Spleen (tissue), 11 donors: ENCODE results near the gene CER1. TPM values are rescaled to one million over a fixed set of nuclear protein-coding genes. Genes with fewer than 3 reads are reported as not detected.

Experiments used
- DNase-seq: peaks from one replicate; pipeline ENCODE4 v3.0.0-alpha.2; 2020
- H3K27ac ChIP-seq, 8 donors: fragments of 200-600 bp; sonication (generic) in 7 of 8; 1 replicate in 4 of 8; 2 replicates in 4 of 8; pipeline versions ENCODE4 v1.5.0 to v1.8.0; 2016 to 2021; ENCODE audit warnings: inconsistent platforms in 4 of 8, mild to moderate bottlenecking in 4 of 8, moderate library complexity in 1 of 8
- H3K27me3 ChIP-seq, 7 donors: fragments of 200-600 bp; sonication (generic) in 6 of 7; replicated peaks in 1 of 7; 1 replicate in 4 of 7; 2 replicates in 3 of 7; pipeline versions ENCODE4 v1.5.0 to v1.8.0; 2016 to 2021; ENCODE audit warnings: inconsistent platforms in 3 of 7, mild to moderate bottlenecking in 1 of 7
- H3K36me3 ChIP-seq, 6 donors: fragments of 200-600 bp; sonication (generic) in 5 of 6; 1 replicate in 4 of 6; 2 replicates in 2 of 6; pipeline versions ENCODE4 v1.5.0 to v1.8.0; 2016 to 2021; ENCODE audit warnings: inconsistent platforms in 2 of 6
- H3K4me1 ChIP-seq, 6 donors: fragments of 200-600 bp; sonication (generic) in 5 of 6; 1 replicate in 3 of 6; 2 replicates in 3 of 6; pipeline versions ENCODE4 v1.5.0 to v1.8.0; 2016 to 2021; ENCODE audit warnings: inconsistent platforms in 3 of 6
- H3K4me3 ChIP-seq, 8 donors: fragments of 200-600 bp; sonication (generic) in 7 of 8; 1 replicate in 4 of 8; 2 replicates in 4 of 8; pipeline versions ENCODE4 v1.5.0 to v1.8.0; 2016 to 2021; ENCODE audit warnings: inconsistent platforms in 4 of 8, mild to moderate bottlenecking in 4 of 8, moderate library complexity in 2 of 8
- H3K9me3 ChIP-seq, 8 donors: fragments of 200-600 bp; sonication (generic) in 7 of 8; 1 replicate in 4 of 8; 2 replicates in 4 of 8; pipeline versions ENCODE4 v1.5.0 to v1.8.0; 2016 to 2021; ENCODE audit warnings: inconsistent platforms in 4 of 8
- CTCF ChIP-seq, 11 experiments: fragments of 200-600 bp in 7 of 11; fragments of 450-650 bp in 4 of 11; sonication (generic) in 4 of 11; IDR thresholded peaks in 8 of 11; conservative IDR thresholded peaks in 3 of 11; 1 replicate in 7 of 11; 2 replicates in 4 of 11; pipeline versions ENCODE4 v1.4.0 to v1.8.0; 2016 to 2021; ENCODE audit warnings: antibody characterized with exemption in 11 of 11, inconsistent platforms in 4 of 11, mild to moderate bottlenecking in 1 of 11
- POLR2A ChIP-seq, 3 donors: fragments of 450-650 bp; IDR thresholded peaks; one replicate each; pipeline ENCODE4 v1.5.1; 2017; ENCODE audit warnings: antibody characterized with exemption in 3 of 3, mild to moderate bottlenecking in 1 of 3
- POLR2AphosphoS5 ChIP-seq, 3 donors: sonication (generic); formaldehyde crosslinking; IDR thresholded peaks; one replicate each; pipeline ENCODE4 v1.5.1; 2017; ENCODE audit warnings: antibody characterized with exemption in 3 of 3
- WGBS, 5 donors: extraction: QIAGEN DNeasy Blood & Tissue Kit in 3 of 5; methylation state at CpG; one replicate each; pipeline versions ENCODE4 v1.1.5 to v1.1.7; 2013 to 2018; 5-methylcytosine and 5-hydroxymethylcytosine counted together
- intact Hi-C: fragments of 100-400 bp; cut with DNase I; formaldehyde crosslinking; loops from one replicate; pipeline ENCODE4 v1.15.0; 2023; ENCODE audit warnings: low total_unique reads
- polyA plus RNA-seq, 3 donors: library from polyadenylated mRNA; stranded (reverse); fragments of 200-250 nt; gene quantifications; one replicate each; pipeline ENCODE4 v1.2.1, GENCODE V29; 2013
- total RNA-seq, 7 donors: library from RNA; depleted of rRNA in 3 of 7; stranded (reverse); fragments of >200 nt in 3 of 7; fragmentation: NEBNext Ultra II Directional in 4 of 7; extraction: Animal tissue kit (Norgen Biotek cat#: 25700) in 4 of 7; gene quantifications; one replicate each; pipeline versions ENCODE4 v1.1.0 to v1.2.1, GENCODE V29; 2016 to 2021
- donor health status: healthy with polysubstance abuse.
- donor health status: DM: no; HTN: no; CAD: no; lungs with moderate emphysema.
- donor health status: DM: no; HTN: no; CAD: no.
- donor health status: Bipolar disorder and iron deficiency.
- donor health status: healthy.
- donor health status: DM: no; HTN: no; CAD: no.
- donor health status: DM: yes; HTN: yes; CAD: no.

CER1 gene
- total and polyA plus RNA-seq, 10 donors: not detected

DNA sequence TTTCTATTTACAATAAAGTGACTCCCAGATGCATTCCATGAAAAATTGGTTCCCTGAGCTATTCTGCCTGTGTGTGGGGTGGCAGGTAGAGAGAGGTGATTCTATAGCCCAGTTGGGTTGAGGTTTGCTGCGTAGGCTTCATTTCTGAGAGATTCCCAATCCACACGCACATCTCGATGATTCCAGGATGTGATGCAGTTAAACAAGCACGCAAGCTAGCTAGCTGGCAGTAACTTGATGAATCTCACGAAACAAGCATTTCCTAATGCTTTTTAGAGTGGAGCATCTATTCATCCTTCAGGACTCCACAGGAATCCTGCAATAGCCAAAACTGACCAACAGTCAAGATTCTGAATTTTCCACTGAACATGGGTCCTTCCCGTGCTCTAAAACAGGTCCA, 43.8 kb upstream of the CER1 start:
- 86 to 92% (median 90%) methylated on average over 6 of the region's 6 CpGs for WGBS, 5 donors
- H3K36me3 ChIP-seq: no peaks in the 10 kb centered on the region
- TF ChIP-seq POLR2A (IDR thresholded peaks at IDR 0.05) (no peak), POLR2AphosphoS5 (IDR thresholded peaks at IDR 0.05) (no peak), CTCF (IDR thresholded peaks at IDR 0.05 in 8 of 11, conservative IDR thresholded peaks at IDR 0.05 in 3 of 11) (no peak)
- DNase-seq: no peak
- H3K4me1 ChIP-seq: peaks cover 0 to 4% (median 0%) of the 10 kb centered on the region in 6 donors
- intact Hi-C loops: no loop called here
- no peak overlapping the region for H3K27ac ChIP-seq
- H3K27me3 ChIP-seq: peaks cover 0 to 4% (median 0%) of the 10 kb centered on the region in 7 donors
- no peak overlapping the region for H3K4me3 ChIP-seq
- no peaks in the 10 kb centered on the region for H3K9me3 ChIP-seq

- intact Hi-C loops: no loop called here
- WGBS, 5 donors: 74 to 92% (median 85%) methylated on average over 2 of the region's 2 CpGs
These were observed 39.1 kb upstream of the CER1 start for GRCh38 chr9:14761584-14761983.

DNA sequence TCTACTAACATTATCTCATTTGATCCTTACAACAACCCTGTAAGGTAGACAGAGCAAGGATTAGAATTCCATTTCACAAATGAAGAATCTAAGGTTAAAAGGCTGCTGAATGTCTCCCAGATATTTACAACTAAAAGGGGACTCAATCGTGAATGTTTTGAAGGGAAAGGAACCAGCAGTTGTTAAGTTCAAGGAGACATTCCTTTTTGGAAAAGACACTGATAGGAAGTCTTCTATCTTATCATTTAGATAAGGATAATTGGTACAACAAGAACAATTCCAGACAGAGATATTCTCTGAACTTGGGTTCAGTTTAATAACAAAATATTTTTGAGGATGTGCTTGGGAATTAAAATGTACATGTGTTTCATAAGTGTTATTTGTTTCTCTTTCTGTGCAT, 37.5 kb upstream of the CER1 start:
- H3K4me1 ChIP-seq: no peaks in the 10 kb centered on the region
- H3K9me3 ChIP-seq: no peaks in the 10 kb centered on the region
- no peaks in the 10 kb centered on the region for H3K36me3 ChIP-seq
- peaks cover 0 to 4% (median 0%) of the 10 kb centered on the region in 7 donors for H3K27me3 ChIP-seq
- DNase-seq: no peak
- H3K4me3 ChIP-seq: no peak overlapping the region
- no peak for TF ChIP-seq POLR2AphosphoS5 (IDR thresholded peaks at IDR 0.05)
- TF ChIP-seq CTCF (IDR thresholded peaks at IDR 0.05 in 8 of 11, conservative IDR thresholded peaks at IDR 0.05 in 3 of 11): no peak
- no peak for TF ChIP-seq POLR2A (IDR thresholded peaks at IDR 0.05)
- no peak overlapping the region for H3K27ac ChIP-seq
- WGBS, 5 donors: 0% methylated on average over 1 of the region's 1 CpG
- intact Hi-C loops: no loop called here

More at GRCh38 chr9:14761584-14761983, 39.1 kb upstream of the CER1 start:
- H3K9me3 ChIP-seq: no peaks in the 10 kb centered on the region
- TF ChIP-seq POLR2AphosphoS5 (IDR thresholded peaks at IDR 0.05) (no peak), CTCF (IDR thresholded peaks at IDR 0.05 in 8 of 11, conservative IDR thresholded peaks at IDR 0.05 in 3 of 11) (no peak), POLR2A (IDR thresholded peaks at IDR 0.05) (no peak)
- DNase-seq: no peak
- H3K4me1 ChIP-seq: no peaks in the 10 kb centered on the region
- H3K36me3 ChIP-seq: no peaks in the 10 kb centered on the region
- no peak overlapping the region for H3K4me3 ChIP-seq
- H3K27me3 ChIP-seq: peaks cover 0 to 4% (median 0%) of the 10 kb centered on the region in 7 donors
- H3K27ac ChIP-seq: no peak overlapping the region

GRCh38 chr9:14756291-14756690, 33.8 kb upstream of the CER1 start:
- Histone ChIP-seq H3K4me3 (no peak overlapping the region), H3K27ac (no peak overlapping the region), H3K4me1 (no peaks in the 10 kb centered on the region), H3K9me3 (no peaks in the 10 kb centered on the region), H3K36me3 (no peaks in the 10 kb centered on the region), H3K27me3 (peaks cover 0 to 2% (median 0%) of the 10 kb centered on the region in 7 donors)
- no peak for DNase-seq
- intact Hi-C loops: no loop called here
- 77 to 93% (median 81%) methylated on average over 1 of the region's 1 CpG for WGBS, 5 donors
- TF ChIP-seq POLR2AphosphoS5 (IDR thresholded peaks at IDR 0.05) (no peak), POLR2A (IDR thresholded peaks at IDR 0.05) (no peak), CTCF (IDR thresholded peaks at IDR 0.05 in 8 of 11, conservative IDR thresholded peaks at IDR 0.05 in 3 of 11) (no peak)
